DND-41 (cell line): Measurements from ENCODE around the gene ZDHHC11.
"Not testable (repeated sequence)": the region's sequence is repeated elsewhere in the genome, so short reads cannot be mapped to it uniquely, and the experiment has no call there.

Source experiments
- ATAC-seq: fragments of 200-7000 bp; cut with Tn5 transposase; 3 replicates; pipeline ENCODE4 v1.9.1; 2021; ENCODE audit warnings: low read depth; ENCODE audit not compliant: insufficient read depth
- DNase-seq: peaks from one replicate; pipeline ENCODE4 v3.0.0-alpha.2; 2020
- H2AFZ ChIP-seq: 2 replicates; pipeline ENCODE4 v1.6.0; 2012; ENCODE audit warnings: low read depth, low read length
- H3K27ac ChIP-seq: 2 replicates; pipeline ENCODE4 v1.5.1; 2012; ENCODE audit warnings: low read length, inconsistent platforms
- H3K27me3 ChIP-seq: fragments of 200-600 bp; sonication (generic); 2 replicates; pipeline ENCODE4 v1.6.0; 2012; ENCODE audit warnings: low read length, mild to moderate bottlenecking, inconsistent platforms; ENCODE audit not compliant: insufficient read depth, poor library complexity
- H3K36me3 ChIP-seq: 2 replicates; pipeline ENCODE4 v1.5.1; 2012; ENCODE audit warnings: low read length, inconsistent platforms; ENCODE audit not compliant: insufficient read depth
- H3K4me1 ChIP-seq: 2 replicates; pipeline ENCODE4 v1.5.1; 2012; ENCODE audit warnings: mild to moderate bottlenecking, low read length; ENCODE audit not compliant: insufficient read depth
- H3K4me2 ChIP-seq: 2 replicates; pipeline ENCODE4 v1.6.0; 2012; ENCODE audit warnings: mild to moderate bottlenecking, moderate library complexity, low read length, inconsistent platforms; ENCODE audit not compliant: insufficient read depth
- H3K4me3 ChIP-seq, 2 experiments: fragments of 200-600 bp in 1 of 2; shearing (Covaris generic) in 1 of 2; 2 replicates each; pipeline ENCODE4 v1.5.1; 2012 to 2016; ENCODE audit warnings: inconsistent platforms in 2 of 2, low read length in 2 of 2, mild to moderate bottlenecking in 2 of 2, low read depth in 1 of 2, moderate library complexity in 1 of 2
- H3K79me2 ChIP-seq: 2 replicates; pipeline ENCODE4 v1.6.0; 2012; ENCODE audit warnings: low read length, inconsistent platforms; ENCODE audit not compliant: insufficient read depth
- H3K9ac ChIP-seq: 2 replicates; pipeline ENCODE4 v1.6.0; 2012; ENCODE audit warnings: low read depth, mild to moderate bottlenecking, inconsistent platforms, low read length, moderate library complexity
- H3K9me3 ChIP-seq: 2 replicates; pipeline ENCODE4 v1.5.1; 2012; ENCODE audit warnings: low read length, moderate library complexity, mild to moderate bottlenecking, inconsistent platforms; ENCODE audit not compliant: insufficient read depth, severe bottlenecking
- H4K20me1 ChIP-seq: 2 replicates; pipeline ENCODE4 v1.6.0; 2012; ENCODE audit warnings: low read length; ENCODE audit not compliant: insufficient read depth
- EZH2 ChIP-seq: IDR thresholded peaks from 3 replicates; pipeline ENCODE4 v1.6.1; 2012; ENCODE audit warnings: borderline replicate concordance, low read depth, mild to moderate bottlenecking, moderate library complexity, low read length, inconsistent platforms; ENCODE audit not compliant: severe bottlenecking
- TF ChIP-seq, protein P1 (sequence below): IDR thresholded peaks from 2 replicates; pipeline ENCODE4 v1.5.1; 2012; ENCODE audit warnings: borderline replicate concordance, low read length, moderate library complexity, mild to moderate bottlenecking; ENCODE audit not compliant: poor library complexity, severe bottlenecking; ENCODE audit errors: extremely low read depth

ZDHHC11 gene

DNA sequence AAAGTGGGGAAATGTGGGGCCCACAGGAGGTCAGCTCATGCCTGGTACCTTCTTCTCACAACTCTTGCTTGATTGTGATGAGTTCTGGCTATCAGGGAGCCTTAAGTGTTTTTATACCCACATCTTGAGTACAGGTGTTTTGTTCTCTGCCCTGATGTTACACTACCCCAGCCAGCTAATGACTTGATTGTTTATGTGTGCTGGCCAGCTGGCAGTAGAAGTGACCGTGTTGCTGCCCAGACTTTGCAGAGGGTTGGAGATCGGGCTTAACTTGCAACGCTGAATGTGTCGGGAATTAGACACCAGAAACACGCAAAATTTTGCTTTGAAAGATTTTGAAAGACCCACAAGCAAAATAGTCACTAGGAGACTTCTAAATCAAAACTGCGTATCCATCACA, 49.3 kb downstream of the ZDHHC11 start:
- H3K36me3 ChIP-seq, result no peaks in the 10 kb centered on the region
- no peak overlapping the region for H3K4me3 ChIP-seq
- ATAC-seq (no peak), DNase-seq (no peak)
- no peaks in the 10 kb centered on the region for H3K27me3 ChIP-seq
- H3K4me1 ChIP-seq, result no peaks in the 10 kb centered on the region
- TF ChIP-seq EZH2, result no peak
- TF ChIP-seq, protein P1, sequence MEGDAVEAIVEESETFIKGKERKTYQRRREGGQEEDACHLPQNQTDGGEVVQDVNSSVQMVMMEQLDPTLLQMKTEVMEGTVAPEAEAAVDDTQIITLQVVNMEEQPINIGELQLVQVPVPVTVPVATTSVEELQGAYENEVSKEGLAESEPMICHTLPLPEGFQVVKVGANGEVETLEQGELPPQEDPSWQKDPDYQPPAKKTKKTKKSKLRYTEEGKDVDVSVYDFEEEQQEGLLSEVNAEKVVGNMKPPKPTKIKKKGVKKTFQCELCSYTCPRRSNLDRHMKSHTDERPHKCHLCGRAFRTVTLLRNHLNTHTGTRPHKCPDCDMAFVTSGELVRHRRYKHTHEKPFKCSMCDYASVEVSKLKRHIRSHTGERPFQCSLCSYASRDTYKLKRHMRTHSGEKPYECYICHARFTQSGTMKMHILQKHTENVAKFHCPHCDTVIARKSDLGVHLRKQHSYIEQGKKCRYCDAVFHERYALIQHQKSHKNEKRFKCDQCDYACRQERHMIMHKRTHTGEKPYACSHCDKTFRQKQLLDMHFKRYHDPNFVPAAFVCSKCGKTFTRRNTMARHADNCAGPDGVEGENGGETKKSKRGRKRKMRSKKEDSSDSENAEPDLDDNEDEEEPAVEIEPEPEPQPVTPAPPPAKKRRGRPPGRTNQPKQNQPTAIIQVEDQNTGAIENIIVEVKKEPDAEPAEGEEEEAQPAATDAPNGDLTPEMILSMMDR, result no peak
- no peak overlapping the region for H3K27ac ChIP-seq
- H3K9ac ChIP-seq, result no peak overlapping the region
- H2AFZ ChIP-seq, result no peak overlapping the region
- no peak overlapping the region for H3K4me2 ChIP-seq
- no peaks in the 10 kb centered on the region for H4K20me1 ChIP-seq
- no peaks in the 10 kb centered on the region for H3K79me2 ChIP-seq
- H3K9me3 ChIP-seq, result peaks cover 4% of the 10 kb centered on the region

GRCh38 chr5:801055-801454, 49.7 kb downstream of the ZDHHC11 start:
- not testable (repeated sequence) for H4K20me1 ChIP-seq, H3K79me2 ChIP-seq, H3K9me3 ChIP-seq, H3K4me3 ChIP-seq, H3K27me3 ChIP-seq, H3K9ac ChIP-seq, H3K4me1 ChIP-seq, DNase-seq, H3K4me2 ChIP-seq, H3K27ac ChIP-seq, H3K36me3 ChIP-seq, ATAC-seq, H2AFZ ChIP-seq

DNA sequence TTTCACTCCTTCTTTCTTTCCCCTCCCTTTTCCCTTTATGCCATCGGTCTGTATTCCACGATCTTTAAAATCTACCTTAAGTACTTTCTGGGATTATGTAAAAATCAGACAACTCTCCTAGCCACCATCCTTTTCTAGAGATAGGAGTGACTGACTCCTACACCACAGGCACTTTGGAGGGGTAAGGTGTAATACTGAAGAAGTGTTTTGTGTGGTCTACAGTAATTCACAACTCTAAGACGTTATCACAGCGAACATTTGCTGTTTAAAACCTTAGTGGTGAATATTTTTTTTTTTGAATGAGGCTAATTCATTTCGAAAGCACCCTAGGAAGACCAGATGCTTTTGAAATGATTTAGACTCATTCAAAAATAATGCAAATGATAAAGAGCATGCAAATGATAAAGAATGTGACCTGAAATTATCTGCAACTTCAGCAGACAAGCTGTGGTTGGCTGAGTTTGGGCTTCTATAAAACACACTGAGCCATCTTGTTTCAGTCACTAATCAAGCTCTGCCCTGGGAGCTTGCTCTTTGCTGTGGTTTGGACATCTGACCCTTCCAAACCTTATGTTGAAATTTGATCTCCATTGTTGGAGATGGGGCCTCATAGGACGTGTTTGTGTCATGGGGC, 52.2 kb downstream of the ZDHHC11 start:
- not testable (repeated sequence) for H3K36me3 ChIP-seq, H3K27ac ChIP-seq, H3K4me3 ChIP-seq, H3K9me3 ChIP-seq, DNase-seq, ATAC-seq, H3K4me1 ChIP-seq, H4K20me1 ChIP-seq, H3K27me3 ChIP-seq, H2AFZ ChIP-seq, H3K79me2 ChIP-seq, H3K4me2 ChIP-seq, H3K9ac ChIP-seq

DNA sequence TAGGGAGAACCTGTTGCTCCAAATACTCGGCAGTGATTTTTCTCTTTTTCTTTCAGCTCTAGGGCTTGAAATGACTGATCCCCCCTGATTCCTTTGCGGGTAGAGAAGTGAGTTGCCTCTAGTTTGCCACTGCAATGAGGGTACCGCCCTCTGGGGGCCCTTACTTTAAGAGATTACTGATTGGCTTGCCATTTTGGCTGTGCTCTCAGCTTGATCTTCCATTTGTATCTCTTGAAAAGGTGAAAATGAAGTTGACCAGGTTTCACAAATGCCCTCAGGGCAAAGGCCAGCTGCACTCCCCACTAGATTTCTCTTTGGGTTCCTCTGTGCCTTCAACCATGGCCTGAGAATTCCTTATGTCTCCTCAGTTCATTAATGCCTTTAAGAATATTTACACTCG, 52.8 kb downstream of the ZDHHC11 start:
- not testable (repeated sequence) for ATAC-seq, H3K4me2 ChIP-seq, DNase-seq, H3K4me1 ChIP-seq, H3K27ac ChIP-seq, H3K27me3 ChIP-seq, H3K4me3 ChIP-seq, H2AFZ ChIP-seq, H3K79me2 ChIP-seq, H3K9ac ChIP-seq, H3K36me3 ChIP-seq, H4K20me1 ChIP-seq, H3K9me3 ChIP-seq

GRCh38 chr5:795873-796272, 54.9 kb downstream of the ZDHHC11 start:
- not testable (repeated sequence) for H3K4me1 ChIP-seq, H4K20me1 ChIP-seq, H3K9ac ChIP-seq, H3K4me3 ChIP-seq, DNase-seq, H3K9me3 ChIP-seq, ATAC-seq, H3K27ac ChIP-seq, H2AFZ ChIP-seq, H3K36me3 ChIP-seq, H3K79me2 ChIP-seq, H3K27me3 ChIP-seq, H3K4me2 ChIP-seq

DNA sequence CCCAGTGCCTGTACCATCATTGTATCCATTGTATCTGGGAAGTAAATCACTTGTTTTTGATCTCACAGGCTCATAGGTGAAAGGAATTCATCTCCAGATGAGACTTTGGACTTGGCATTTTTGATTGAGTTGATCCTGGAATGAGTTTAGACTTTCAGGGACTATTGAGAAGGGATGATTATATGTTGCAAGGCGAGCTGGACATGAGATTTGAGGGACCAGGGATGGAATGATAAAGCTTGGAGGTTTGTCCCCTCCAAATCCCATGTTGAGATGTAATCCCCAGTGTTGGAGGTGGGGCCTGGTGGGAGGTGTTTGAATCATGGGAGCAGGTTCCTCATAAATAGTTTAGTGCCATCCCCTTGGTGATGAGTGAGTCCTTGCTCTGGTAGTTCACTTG, 55.8 kb downstream of the ZDHHC11 start:
- H3K27me3 ChIP-seq, H3K4me3 ChIP-seq, H3K9me3 ChIP-seq, DNase-seq, H3K4me2 ChIP-seq, H4K20me1 ChIP-seq, H3K36me3 ChIP-seq, H3K9ac ChIP-seq, H3K79me2 ChIP-seq, H3K27ac ChIP-seq, H2AFZ ChIP-seq, H3K4me1 ChIP-seq, ATAC-seq: not testable (repeated sequence)

DNA sequence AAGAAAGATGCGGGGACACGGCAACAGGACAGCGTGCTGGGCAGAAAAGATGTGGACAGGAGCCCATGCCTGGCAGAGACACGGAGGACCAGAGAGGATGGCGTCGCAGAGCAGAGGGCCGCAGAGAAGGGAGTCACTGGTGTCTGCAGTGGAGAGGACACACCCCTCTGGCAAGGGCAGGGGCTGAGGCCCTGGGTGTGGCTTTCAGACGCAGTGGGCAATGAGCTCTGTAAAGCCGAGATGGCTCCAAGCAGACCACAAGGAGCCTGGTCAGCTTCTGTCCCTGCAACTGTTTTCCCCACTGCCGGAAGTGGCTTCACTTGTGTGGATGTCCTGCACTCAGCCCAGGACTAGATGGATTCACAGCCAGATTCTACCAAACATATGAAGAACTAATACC, 62.1 kb downstream of the ZDHHC11 start:
- H3K36me3 ChIP-seq, H4K20me1 ChIP-seq, H3K4me3 ChIP-seq, H3K9ac ChIP-seq, H3K79me2 ChIP-seq, H3K4me2 ChIP-seq, H2AFZ ChIP-seq, H3K27ac ChIP-seq, ATAC-seq, H3K9me3 ChIP-seq, H3K4me1 ChIP-seq, DNase-seq: not testable (repeated sequence)
- peaks cover 20% of the 10 kb centered on the region for H3K27me3 ChIP-seq
